Liver (tissue), 9 donors: ENCODE results near the gene SEMA4G. TPM values are rescaled to one million over a fixed set of nuclear protein-coding genes. Genes with fewer than 3 reads are reported as not detected.

Experiments
- DNase-seq: peaks from one replicate; pipeline ENCODE4 v3.0.0-alpha.2; 2017; ENCODE audit warnings: low spot score
- H3K27ac ChIP-seq, 2 donors: one replicate each; pipeline ENCODE4 v1.7.0; 2013; ENCODE audit warnings: inconsistent platforms in 2 of 2, low read length in 2 of 2, control low read depth in 1 of 2, low read depth in 1 of 2, mild to moderate bottlenecking in 1 of 2
- H3K27me3 ChIP-seq, 4 donors: one replicate each; pipeline versions ENCODE4 v1.6.1 to v1.7.0; 2013; ENCODE audit warnings: low read length in 3 of 4, inconsistent platforms in 1 of 4, mild to moderate bottlenecking in 1 of 4, moderate library complexity in 1 of 4; ENCODE audit not compliant: control insufficient read depth in 4 of 4, insufficient read depth in 4 of 4
- H3K36me3 ChIP-seq, 4 donors: one replicate each; pipeline versions ENCODE4 v1.6.1 to v1.7.0; 2013; ENCODE audit warnings: low read length in 3 of 4, mild to moderate bottlenecking in 3 of 4, low read depth in 1 of 4, moderate library complexity in 1 of 4; ENCODE audit not compliant: control insufficient read depth in 4 of 4, insufficient read depth in 3 of 4
- H3K4me1 ChIP-seq, 4 donors: one replicate each; pipeline versions ENCODE4 v1.6.1 to v1.7.0; 2013; ENCODE audit warnings: low read length in 3 of 4, mild to moderate bottlenecking in 3 of 4, moderate library complexity in 1 of 4; ENCODE audit not compliant: control insufficient read depth in 4 of 4, insufficient read depth in 4 of 4
- H3K4me3 ChIP-seq, 3 donors: one replicate each; pipeline versions ENCODE4 v1.6.1 to v1.7.0; 2013; ENCODE audit warnings: low read length in 3 of 3, control low read depth in 1 of 3, low read depth in 1 of 3, mild to moderate bottlenecking in 1 of 3
- H3K9ac ChIP-seq, 2 donors: one replicate each; pipeline ENCODE4 v1.7.0; 2013; ENCODE audit warnings: low read length in 2 of 2, mild to moderate bottlenecking in 2 of 2, moderate library complexity in 2 of 2, control low read depth in 1 of 2, low read depth in 1 of 2
- H3K9me3 ChIP-seq, 4 donors: one replicate each; pipeline versions ENCODE4 v1.6.1 to v1.7.0; 2013; ENCODE audit warnings: low read length in 3 of 4; ENCODE audit not compliant: control insufficient read depth in 4 of 4
- EGR1 ChIP-seq, 2 donors: IDR thresholded peaks; 2 replicates each; pipeline ENCODE4 v1.6.1; 2016 to 2018; ENCODE audit warnings: antibody characterized with exemption in 2 of 2, low read depth in 2 of 2
- FOXA1 ChIP-seq: IDR thresholded peaks from 2 replicates; pipeline ENCODE4 v1.6.1; 2016; ENCODE audit warnings: antibody characterized with exemption
- FOXA2 ChIP-seq: IDR thresholded peaks from 2 replicates; pipeline ENCODE4 v1.6.1; 2016; ENCODE audit warnings: antibody characterized with exemption
- HNF4A ChIP-seq, 2 donors: conservative IDR thresholded peaks; 2 replicates each; pipeline ENCODE4 v1.6.1; 2016; ENCODE audit warnings: antibody characterized with exemption in 2 of 2, mild to moderate bottlenecking in 2 of 2
- HNF4G ChIP-seq: IDR thresholded peaks from 2 replicates; pipeline ENCODE4 v1.6.1; 2016; ENCODE audit warnings: antibody characterized with exemption
- JUND ChIP-seq, 2 donors: IDR thresholded peaks; 2 replicates each; pipeline ENCODE4 v1.6.1; 2016; ENCODE audit warnings: antibody characterized with exemption in 2 of 2
- NR2F2 ChIP-seq: IDR thresholded peaks from 2 replicates; pipeline ENCODE4 v1.6.1; 2016; ENCODE audit warnings: antibody characterized with exemption
- RAD21 ChIP-seq, 2 donors: IDR thresholded peaks; 2 replicates each; pipeline ENCODE4 v1.6.1; 2016; ENCODE audit warnings: antibody characterized with exemption in 2 of 2, mild to moderate bottlenecking in 2 of 2
- RXRA ChIP-seq, 2 donors: IDR thresholded peaks; 2 replicates each; pipeline ENCODE4 v1.6.1; 2017 to 2018; ENCODE audit warnings: antibody characterized with exemption in 2 of 2, mild to moderate bottlenecking in 1 of 2
- SP1 ChIP-seq: IDR thresholded peaks from 2 replicates; pipeline ENCODE4 v1.6.1; 2018; ENCODE audit warnings: antibody characterized with exemption, mild to moderate bottlenecking
- TAF1 ChIP-seq: conservative IDR thresholded peaks from 2 replicates; pipeline ENCODE4 v1.6.1; 2016; ENCODE audit warnings: antibody characterized with exemption, mild to moderate bottlenecking
- YY1 ChIP-seq: IDR thresholded peaks from 2 replicates; pipeline ENCODE4 v1.6.1; 2016; ENCODE audit warnings: antibody characterized with exemption, mild to moderate bottlenecking
- WGBS: extraction: QIAGEN DNeasy Blood & Tissue Kit; methylation state at CpG from one replicate; pipeline ENCODE4 v1.1.7; 2013; 5-methylcytosine and 5-hydroxymethylcytosine counted together
- polyA plus RNA-seq, 2 donors: library from polyadenylated mRNA; stranded (reverse) in 1 of 2; unstranded in 1 of 2; fragments of 200-250 nt in 1 of 2; fragments of >200 nt in 1 of 2; fragmentation: Nextera tagmentation in 1 of 2; extraction: Ambion mirVana in 1 of 2; gene quantifications; one replicate each; pipeline versions ENCODE4 v1.2.1 to v1.2.3, GENCODE V29; 2013 to 2015
- total RNA-seq, 2 donors: library from RNA; depleted of rRNA; stranded (reverse); fragments of >200 nt; gene quantifications; one replicate each; pipeline ENCODE4 v1.2.3, GENCODE V29; 2014
- TF ChIP-seq, protein P1 (sequence below): IDR thresholded peaks from 2 replicates; pipeline ENCODE4 v1.6.1; 2016; ENCODE audit warnings: antibody characterized with exemption
- TF ChIP-seq, protein P2 (sequence below): IDR thresholded peaks from 2 replicates; pipeline ENCODE4 v1.6.1; 2016; ENCODE audit warnings: antibody characterized with exemption, mild to moderate bottlenecking
- TF ChIP-seq, protein P3 (sequence below): IDR thresholded peaks from 2 replicates; pipeline ENCODE4 v1.6.1; 2016; ENCODE audit warnings: antibody characterized with exemption
- TF ChIP-seq, protein P4 (sequence below): fragments of 150-350 bp; IDR thresholded peaks from 2 replicates; pipeline ENCODE4 v1.5.1; 2017; ENCODE audit warnings: improper control_type of control experiment, low read depth, low read length; ENCODE audit not compliant: missing input control
- TF ChIP-seq, protein P5 (sequence below): IDR thresholded peaks from 2 replicates; pipeline ENCODE4 v1.6.1; 2016; ENCODE audit warnings: antibody characterized with exemption
- donor health status: healthy.
- donor health status: healthy.
- donor health status: healthy.
- donor health status: healthy.
- donor health status: healthy.

The SEMA4G gene
- total and polyA plus RNA-seq, 4 donors: 13.9 to 56.0 (median 30.2) TPM

DNA sequence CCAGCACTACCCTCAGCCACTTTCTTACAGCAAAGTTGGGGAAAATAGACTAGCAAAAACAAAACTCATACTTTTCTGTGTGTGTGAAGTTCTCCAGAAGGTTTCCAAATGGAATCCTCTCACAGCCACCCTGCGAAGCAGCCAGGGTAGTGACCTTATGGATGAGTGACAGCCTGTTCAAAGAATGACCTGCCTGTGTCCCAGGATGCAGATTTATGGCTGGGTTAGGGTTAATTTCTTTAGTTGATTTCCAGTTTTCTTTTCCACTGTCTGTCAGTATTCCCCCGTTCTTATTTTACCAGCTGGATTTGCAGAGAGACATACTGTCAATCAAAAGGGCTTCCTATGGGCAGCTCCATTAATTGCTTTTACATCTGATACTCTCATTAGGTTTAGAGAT is 2.4 kb upstream of the SEMA4G start:
- Histone ChIP-seq H3K9me3 (no peaks in the 10 kb centered on the region), H3K4me3 (no peak overlapping the region), H3K27ac (no peak overlapping the region), H3K27me3 (no peaks in the 10 kb centered on the region), H3K9ac (no peak overlapping the region), H3K4me1 (peaks cover 8 to 49% (median 34%) of the 10 kb centered on the region in 4 donors), H3K36me3 (peaks cover 0 to 10% (median 4%) of the 10 kb centered on the region in 4 donors)
- 82% methylated on average over 2 of the region's 2 CpGs for WGBS
- no peak for TF ChIP-seq SP1
- TF ChIP-seq, protein P1, sequence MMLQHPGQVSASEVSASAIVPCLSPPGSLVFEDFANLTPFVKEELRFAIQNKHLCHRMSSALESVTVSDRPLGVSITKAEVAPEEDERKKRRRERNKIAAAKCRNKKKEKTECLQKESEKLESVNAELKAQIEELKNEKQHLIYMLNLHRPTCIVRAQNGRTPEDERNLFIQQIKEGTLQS: no peak
- TF ChIP-seq NR2F2: no peak
- no peak for TF ChIP-seq YY1
- TF ChIP-seq RXRA (IDR thresholded peaks at IDR 0.05): no peak
- TF ChIP-seq TAF1: no peak
- TF ChIP-seq RAD21 (IDR thresholded peaks at IDR 0.05): no peak
- TF ChIP-seq HNF4G: no peak
- TF ChIP-seq FOXA2: no peak
- TF ChIP-seq, protein P2, sequence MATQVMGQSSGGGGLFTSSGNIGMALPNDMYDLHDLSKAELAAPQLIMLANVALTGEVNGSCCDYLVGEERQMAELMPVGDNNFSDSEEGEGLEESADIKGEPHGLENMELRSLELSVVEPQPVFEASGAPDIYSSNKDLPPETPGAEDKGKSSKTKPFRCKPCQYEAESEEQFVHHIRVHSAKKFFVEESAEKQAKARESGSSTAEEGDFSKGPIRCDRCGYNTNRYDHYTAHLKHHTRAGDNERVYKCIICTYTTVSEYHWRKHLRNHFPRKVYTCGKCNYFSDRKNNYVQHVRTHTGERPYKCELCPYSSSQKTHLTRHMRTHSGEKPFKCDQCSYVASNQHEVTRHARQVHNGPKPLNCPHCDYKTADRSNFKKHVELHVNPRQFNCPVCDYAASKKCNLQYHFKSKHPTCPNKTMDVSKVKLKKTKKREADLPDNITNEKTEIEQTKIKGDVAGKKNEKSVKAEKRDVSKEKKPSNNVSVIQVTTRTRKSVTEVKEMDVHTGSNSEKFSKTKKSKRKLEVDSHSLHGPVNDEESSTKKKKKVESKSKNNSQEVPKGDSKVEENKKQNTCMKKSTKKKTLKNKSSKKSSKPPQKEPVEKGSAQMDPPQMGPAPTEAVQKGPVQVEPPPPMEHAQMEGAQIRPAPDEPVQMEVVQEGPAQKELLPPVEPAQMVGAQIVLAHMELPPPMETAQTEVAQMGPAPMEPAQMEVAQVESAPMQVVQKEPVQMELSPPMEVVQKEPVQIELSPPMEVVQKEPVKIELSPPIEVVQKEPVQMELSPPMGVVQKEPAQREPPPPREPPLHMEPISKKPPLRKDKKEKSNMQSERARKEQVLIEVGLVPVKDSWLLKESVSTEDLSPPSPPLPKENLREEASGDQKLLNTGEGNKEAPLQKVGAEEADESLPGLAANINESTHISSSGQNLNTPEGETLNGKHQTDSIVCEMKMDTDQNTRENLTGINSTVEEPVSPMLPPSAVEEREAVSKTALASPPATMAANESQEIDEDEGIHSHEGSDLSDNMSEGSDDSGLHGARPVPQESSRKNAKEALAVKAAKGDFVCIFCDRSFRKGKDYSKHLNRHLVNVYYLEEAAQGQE: no peak
- TF ChIP-seq HNF4A (conservative IDR thresholded peaks at IDR 0.05): no peak
- TF ChIP-seq FOXA1: no peak
- TF ChIP-seq, protein P3, sequence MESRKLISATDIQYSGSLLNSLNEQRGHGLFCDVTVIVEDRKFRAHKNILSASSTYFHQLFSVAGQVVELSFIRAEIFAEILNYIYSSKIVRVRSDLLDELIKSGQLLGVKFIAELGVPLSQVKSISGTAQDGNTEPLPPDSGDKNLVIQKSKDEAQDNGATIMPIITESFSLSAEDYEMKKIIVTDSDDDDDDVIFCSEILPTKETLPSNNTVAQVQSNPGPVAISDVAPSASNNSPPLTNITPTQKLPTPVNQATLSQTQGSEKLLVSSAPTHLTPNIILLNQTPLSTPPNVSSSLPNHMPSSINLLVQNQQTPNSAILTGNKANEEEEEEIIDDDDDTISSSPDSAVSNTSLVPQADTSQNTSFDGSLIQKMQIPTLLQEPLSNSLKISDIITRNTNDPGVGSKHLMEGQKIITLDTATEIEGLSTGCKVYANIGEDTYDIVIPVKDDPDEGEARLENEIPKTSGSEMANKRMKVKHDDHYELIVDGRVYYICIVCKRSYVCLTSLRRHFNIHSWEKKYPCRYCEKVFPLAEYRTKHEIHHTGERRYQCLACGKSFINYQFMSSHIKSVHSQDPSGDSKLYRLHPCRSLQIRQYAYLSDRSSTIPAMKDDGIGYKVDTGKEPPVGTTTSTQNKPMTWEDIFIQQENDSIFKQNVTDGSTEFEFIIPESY: no peak
- TF ChIP-seq JUND (IDR thresholded peaks at IDR 0.05): no peak
- TF ChIP-seq, protein P4, sequence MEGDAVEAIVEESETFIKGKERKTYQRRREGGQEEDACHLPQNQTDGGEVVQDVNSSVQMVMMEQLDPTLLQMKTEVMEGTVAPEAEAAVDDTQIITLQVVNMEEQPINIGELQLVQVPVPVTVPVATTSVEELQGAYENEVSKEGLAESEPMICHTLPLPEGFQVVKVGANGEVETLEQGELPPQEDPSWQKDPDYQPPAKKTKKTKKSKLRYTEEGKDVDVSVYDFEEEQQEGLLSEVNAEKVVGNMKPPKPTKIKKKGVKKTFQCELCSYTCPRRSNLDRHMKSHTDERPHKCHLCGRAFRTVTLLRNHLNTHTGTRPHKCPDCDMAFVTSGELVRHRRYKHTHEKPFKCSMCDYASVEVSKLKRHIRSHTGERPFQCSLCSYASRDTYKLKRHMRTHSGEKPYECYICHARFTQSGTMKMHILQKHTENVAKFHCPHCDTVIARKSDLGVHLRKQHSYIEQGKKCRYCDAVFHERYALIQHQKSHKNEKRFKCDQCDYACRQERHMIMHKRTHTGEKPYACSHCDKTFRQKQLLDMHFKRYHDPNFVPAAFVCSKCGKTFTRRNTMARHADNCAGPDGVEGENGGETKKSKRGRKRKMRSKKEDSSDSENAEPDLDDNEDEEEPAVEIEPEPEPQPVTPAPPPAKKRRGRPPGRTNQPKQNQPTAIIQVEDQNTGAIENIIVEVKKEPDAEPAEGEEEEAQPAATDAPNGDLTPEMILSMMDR: no peak
- TF ChIP-seq, protein P5, sequence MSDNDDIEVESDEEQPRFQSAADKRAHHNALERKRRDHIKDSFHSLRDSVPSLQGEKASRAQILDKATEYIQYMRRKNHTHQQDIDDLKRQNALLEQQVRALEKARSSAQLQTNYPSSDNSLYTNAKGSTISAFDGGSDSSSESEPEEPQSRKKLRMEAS: no peak
- no peak for DNase-seq

DNA sequence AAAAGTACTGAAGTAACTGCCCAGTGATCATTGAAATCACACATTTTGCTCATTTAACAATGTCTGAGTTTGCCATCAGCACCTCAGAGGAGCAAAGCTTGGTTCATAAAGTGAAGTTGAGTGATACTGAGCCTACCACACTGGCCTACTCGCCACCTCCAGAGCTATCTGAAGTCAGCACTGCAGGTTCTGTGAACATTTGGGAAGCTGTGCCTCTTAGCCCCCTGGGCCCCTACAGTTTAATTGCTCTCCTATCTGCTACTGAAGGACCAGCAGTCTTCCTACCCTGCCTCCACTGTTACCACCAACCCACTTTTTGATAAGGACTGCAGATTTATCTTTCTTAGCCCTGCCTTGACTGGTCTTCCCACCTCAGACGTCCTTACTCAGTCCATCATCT is 2.0 kb upstream of the SEMA4G start:
- Histone ChIP-seq H3K27me3 (no peaks in the 10 kb centered on the region), H3K9me3 (no peaks in the 10 kb centered on the region), H3K36me3 (peaks cover 0 to 6% (median 2%) of the 10 kb centered on the region in 4 donors), H3K4me1 (peaks cover 12 to 53% (median 38%) of the 10 kb centered on the region in 4 donors), H3K4me3 (no peak overlapping the region), H3K9ac (no peak overlapping the region), H3K27ac (no peak overlapping the region)
- TF ChIP-seq, protein P3: no peak
- no peak for TF ChIP-seq NR2F2
- TF ChIP-seq HNF4A (conservative IDR thresholded peaks at IDR 0.05): no peak
- TF ChIP-seq RXRA (IDR thresholded peaks at IDR 0.05): no peak
- TF ChIP-seq JUND (IDR thresholded peaks at IDR 0.05): no peak
- no peak for TF ChIP-seq EGR1 (IDR thresholded peaks at IDR 0.05; ENCODE audit: low read depth in 2 of 2)
- TF ChIP-seq RAD21 (IDR thresholded peaks at IDR 0.05): no peak
- TF ChIP-seq, protein P5: no peak
- no peak for TF ChIP-seq YY1
- TF ChIP-seq, protein P4: no peak
- TF ChIP-seq SP1: no peak
- no peak for TF ChIP-seq FOXA1
- DNase-seq: no peak
- WGBS: 91% methylated on average over 2 of the region's 2 CpGs
